ENCODE data around the gene NRAP.

The NRAP gene

DNA sequence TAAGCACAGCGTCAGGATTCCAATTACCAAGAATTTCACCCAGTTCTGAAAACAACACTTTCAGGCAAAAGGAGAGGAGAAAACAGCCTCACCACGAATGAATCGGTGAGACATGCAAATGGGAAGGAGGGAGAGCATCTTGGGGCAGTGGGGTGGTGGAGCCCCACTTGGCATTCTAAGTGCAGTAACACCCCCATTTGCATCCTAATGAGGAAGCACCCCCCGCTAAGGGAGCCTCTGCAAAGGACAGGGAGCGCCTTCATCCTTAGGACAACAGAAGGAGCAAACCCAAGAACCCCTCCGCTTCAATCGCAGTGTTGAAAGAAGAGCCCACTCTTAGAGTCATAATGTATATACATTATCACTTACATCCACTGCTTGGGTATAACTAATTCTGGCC, 46.8 kb downstream of the NRAP start:
- no peak for TF ChIP-seq NFIC (IDR thresholded peaks at IDR 0.05)

DNA sequence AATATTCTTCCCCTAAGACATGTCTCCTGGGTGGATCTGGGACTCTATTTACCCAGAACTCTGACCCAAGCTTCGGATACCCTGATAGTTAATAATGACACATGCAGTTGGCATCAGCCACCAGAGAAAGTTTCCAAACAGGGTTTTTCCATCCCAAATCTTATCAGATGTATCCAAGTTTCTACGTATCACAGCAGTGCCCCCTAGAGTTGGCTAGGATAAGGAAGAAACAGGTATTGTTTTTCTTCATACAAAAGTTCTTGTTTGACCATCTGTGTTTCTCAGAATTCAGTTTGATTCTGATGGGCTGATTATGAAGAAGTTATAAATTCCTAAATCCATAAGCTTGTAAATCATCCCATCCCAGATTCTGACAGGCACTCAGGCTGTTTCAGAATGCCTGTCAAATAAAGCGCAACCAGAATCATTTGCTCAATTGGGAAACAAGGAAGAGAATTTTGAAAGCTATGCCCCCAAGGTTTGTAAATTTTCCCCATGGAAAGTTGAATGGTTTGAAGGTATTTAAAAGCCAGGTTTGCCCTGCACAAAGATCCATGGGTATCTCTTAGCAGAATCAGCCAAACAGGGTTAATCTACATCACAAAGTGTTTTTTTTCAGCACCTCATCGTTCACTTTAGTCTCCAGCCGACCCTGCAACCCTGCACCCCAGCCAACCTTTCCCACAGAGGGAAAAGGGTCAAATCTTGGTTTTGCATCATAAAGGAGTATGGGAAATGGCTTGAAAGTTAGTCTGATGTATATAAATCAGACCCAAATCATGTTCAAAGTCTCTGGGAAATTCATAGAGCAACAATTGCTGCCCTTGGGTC, 47.4 kb downstream of the NRAP start:
- peak; percentile 24 for TF ChIP-seq RAD21 (IDR thresholded peaks at IDR 0.05; ENCODE audit: low read depth)
- TF ChIP-seq CREB1 (IDR thresholded peaks at IDR 0.05; ENCODE audit: low read depth) = no peak

DNA sequence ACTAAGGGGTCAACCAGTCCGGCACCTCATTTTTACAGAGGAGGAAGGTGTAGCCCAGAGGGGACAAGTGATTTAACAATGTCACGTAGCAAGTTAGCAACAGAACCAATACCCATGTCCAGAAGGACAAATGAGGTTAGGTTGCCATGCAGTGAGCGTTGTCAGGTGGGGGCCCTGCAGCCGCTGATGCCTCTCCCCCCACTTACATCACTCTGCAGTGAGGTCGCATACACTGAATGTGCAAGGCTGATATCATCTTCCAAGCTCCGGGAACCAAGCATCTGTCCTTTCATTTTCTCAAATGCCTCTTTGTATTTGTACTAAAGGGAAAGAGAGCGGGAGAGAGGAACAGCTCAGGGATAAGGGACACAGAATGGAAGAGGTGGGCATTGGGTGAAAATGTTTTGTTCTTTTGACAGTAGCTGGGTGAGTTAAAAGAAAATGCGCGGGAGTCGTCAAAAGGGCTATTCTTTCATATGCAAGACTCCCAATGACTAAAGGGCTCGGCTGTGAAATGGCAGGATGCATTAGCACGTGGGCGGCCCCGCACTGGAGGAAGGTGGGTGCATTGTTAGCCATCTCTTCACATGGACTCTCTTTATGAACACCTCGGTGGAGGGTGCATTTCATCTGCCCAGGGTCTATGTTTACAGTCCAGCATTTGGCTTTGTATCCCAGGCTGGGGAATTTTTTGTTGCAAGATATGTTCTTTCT, 49.7 kb downstream of the NRAP start:
- no peak for TF ChIP-seq YY1 (IDR thresholded peaks at IDR 0.05; ENCODE audit: low read depth)
- no peak for TF ChIP-seq RAD21 (IDR thresholded peaks at IDR 0.05; ENCODE audit: low read depth)
- no peak for TF ChIP-seq TCF12 (IDR thresholded peaks at IDR 0.05; ENCODE audit: low read depth)
- TF ChIP-seq CREB1 (IDR thresholded peaks at IDR 0.05; ENCODE audit: low read depth) = no peak
- no peak for TF ChIP-seq TAF1 (IDR thresholded peaks at IDR 0.05; ENCODE audit: low read depth)
- TF ChIP-seq, protein P1, sequence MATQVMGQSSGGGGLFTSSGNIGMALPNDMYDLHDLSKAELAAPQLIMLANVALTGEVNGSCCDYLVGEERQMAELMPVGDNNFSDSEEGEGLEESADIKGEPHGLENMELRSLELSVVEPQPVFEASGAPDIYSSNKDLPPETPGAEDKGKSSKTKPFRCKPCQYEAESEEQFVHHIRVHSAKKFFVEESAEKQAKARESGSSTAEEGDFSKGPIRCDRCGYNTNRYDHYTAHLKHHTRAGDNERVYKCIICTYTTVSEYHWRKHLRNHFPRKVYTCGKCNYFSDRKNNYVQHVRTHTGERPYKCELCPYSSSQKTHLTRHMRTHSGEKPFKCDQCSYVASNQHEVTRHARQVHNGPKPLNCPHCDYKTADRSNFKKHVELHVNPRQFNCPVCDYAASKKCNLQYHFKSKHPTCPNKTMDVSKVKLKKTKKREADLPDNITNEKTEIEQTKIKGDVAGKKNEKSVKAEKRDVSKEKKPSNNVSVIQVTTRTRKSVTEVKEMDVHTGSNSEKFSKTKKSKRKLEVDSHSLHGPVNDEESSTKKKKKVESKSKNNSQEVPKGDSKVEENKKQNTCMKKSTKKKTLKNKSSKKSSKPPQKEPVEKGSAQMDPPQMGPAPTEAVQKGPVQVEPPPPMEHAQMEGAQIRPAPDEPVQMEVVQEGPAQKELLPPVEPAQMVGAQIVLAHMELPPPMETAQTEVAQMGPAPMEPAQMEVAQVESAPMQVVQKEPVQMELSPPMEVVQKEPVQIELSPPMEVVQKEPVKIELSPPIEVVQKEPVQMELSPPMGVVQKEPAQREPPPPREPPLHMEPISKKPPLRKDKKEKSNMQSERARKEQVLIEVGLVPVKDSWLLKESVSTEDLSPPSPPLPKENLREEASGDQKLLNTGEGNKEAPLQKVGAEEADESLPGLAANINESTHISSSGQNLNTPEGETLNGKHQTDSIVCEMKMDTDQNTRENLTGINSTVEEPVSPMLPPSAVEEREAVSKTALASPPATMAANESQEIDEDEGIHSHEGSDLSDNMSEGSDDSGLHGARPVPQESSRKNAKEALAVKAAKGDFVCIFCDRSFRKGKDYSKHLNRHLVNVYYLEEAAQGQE (IDR thresholded peaks at IDR 0.05; ENCODE audit: low read depth) = no peak
- TF ChIP-seq, protein P2, sequence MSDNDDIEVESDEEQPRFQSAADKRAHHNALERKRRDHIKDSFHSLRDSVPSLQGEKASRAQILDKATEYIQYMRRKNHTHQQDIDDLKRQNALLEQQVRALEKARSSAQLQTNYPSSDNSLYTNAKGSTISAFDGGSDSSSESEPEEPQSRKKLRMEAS (IDR thresholded peaks at IDR 0.05) = no peak
- TF ChIP-seq FOXM1 (IDR thresholded peaks at IDR 0.05; ENCODE audit: borderline replicate concordance, low read depth) = no peak
- no peak for TF ChIP-seq NFIC (IDR thresholded peaks at IDR 0.05)
- no peak for TF ChIP-seq EGR1 (IDR thresholded peaks at IDR 0.05)
- TF ChIP-seq ZBTB7A (IDR thresholded peaks at IDR 0.05; ENCODE audit: low read depth) = no peak
- TF ChIP-seq TEAD4 (IDR thresholded peaks at IDR 0.05) = no peak
- no peak for TF ChIP-seq EP300 (IDR thresholded peaks at IDR 0.05; ENCODE audit: borderline replicate concordance)
- TF ChIP-seq, protein P3, sequence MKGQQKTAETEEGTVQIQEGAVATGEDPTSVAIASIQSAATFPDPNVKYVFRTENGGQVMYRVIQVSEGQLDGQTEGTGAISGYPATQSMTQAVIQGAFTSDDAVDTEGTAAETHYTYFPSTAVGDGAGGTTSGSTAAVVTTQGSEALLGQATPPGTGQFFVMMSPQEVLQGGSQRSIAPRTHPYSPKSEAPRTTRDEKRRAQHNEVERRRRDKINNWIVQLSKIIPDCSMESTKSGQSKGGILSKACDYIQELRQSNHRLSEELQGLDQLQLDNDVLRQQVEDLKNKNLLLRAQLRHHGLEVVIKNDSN (IDR thresholded peaks at IDR 0.05) = no peak
- no peak for TF ChIP-seq CEBPB (IDR thresholded peaks at IDR 0.05)

DNA sequence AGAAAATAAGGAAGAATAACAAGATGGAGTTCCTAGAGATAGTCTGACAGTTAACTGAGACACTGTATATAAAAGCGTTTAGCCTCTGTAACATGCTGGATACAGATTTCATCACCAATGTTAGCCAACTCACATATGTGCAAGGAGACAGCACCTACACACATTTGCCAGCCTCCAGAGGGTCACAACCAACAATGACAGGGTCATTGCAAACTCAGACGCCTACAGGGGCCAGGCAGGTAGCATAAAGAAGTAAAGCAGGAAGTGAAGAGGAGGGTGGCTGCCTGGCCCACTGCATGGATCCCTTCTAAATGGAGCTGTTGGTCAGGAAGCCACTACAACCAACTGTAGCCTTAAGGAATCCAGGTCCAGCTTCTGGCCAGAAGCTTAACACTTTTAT, 50.4 kb downstream of the NRAP start:
- TF ChIP-seq EGR1 (IDR thresholded peaks at IDR 0.05) = no peak
- TF ChIP-seq, protein P3 (IDR thresholded peaks at IDR 0.05) = no peak
- no peak for TF ChIP-seq YY1 (IDR thresholded peaks at IDR 0.05; ENCODE audit: low read depth)
- no peak for TF ChIP-seq CEBPB (IDR thresholded peaks at IDR 0.05)
- TF ChIP-seq ZBTB7A (IDR thresholded peaks at IDR 0.05; ENCODE audit: low read depth) = no peak

DNA sequence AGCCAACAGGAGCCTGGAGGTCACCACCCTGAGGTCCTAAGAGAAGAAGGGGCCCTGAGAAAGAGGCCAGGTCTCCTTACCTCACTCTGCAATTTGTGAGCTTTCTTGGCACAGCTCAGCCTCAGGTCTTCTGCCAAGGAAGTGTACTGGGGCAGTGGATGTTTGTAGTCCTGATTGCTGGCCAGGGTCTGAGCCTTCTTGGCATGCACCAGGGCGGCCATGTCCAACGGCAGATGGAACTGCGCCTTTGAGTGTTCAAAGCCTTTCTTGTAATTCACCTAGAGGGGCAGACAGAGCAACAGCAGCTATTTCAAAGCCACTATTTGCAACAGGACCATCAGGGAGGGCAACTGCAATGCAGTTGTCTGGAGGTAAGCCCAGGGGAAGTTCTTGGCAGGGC, 51.7 kb downstream of the NRAP start:
- no peak for TF ChIP-seq TCF12 (IDR thresholded peaks at IDR 0.05; ENCODE audit: low read depth)
- no peak for TF ChIP-seq TAF1 (IDR thresholded peaks at IDR 0.05; ENCODE audit: low read depth)
- no peak for TF ChIP-seq NFIC (IDR thresholded peaks at IDR 0.05)
- TF ChIP-seq YY1 (IDR thresholded peaks at IDR 0.05; ENCODE audit: low read depth) = no peak
- no peak for TF ChIP-seq CEBPB (IDR thresholded peaks at IDR 0.05)
- TF ChIP-seq, protein P1 (IDR thresholded peaks at IDR 0.05; ENCODE audit: low read depth) = no peak
- no peak for TF ChIP-seq CREB1 (IDR thresholded peaks at IDR 0.05; ENCODE audit: low read depth)
- no peak for TF ChIP-seq TEAD4 (IDR thresholded peaks at IDR 0.05)
- TF ChIP-seq ZBTB7A (IDR thresholded peaks at IDR 0.05; ENCODE audit: low read depth) = no peak
- no peak for TF ChIP-seq EGR1 (IDR thresholded peaks at IDR 0.05)
- TF ChIP-seq, protein P3 (IDR thresholded peaks at IDR 0.05) = no peak
- no peak for TF ChIP-seq RAD21 (IDR thresholded peaks at IDR 0.05; ENCODE audit: low read depth)
- TF ChIP-seq EP300 (IDR thresholded peaks at IDR 0.05; ENCODE audit: borderline replicate concordance) = no peak
- TF ChIP-seq FOXM1 (IDR thresholded peaks at IDR 0.05; ENCODE audit: borderline replicate concordance, low read depth) = no peak
- TF ChIP-seq, protein P2 (IDR thresholded peaks at IDR 0.05) = no peak

All from Ishikawa (cell line).